ENCODE data around the gene NTM.

Gene NTM

DNA sequence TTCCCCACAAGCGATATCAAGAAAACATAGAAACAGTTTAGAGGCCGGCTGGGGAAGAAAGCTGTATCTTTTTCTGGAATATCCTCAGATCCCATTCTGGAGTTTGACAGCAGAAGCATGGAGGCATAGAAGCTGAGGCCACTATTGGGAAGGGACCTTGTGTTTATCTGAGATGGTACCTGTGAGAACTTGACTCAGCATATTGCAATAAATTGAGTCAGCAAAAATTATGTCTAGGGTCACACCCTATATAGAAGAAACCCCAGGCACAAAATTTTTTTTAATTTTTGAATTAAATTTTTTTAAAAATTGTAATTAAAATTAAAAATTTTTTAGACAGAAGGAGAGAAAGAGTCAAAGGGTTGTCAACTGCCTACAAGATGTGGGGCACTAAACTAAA is 178.7 kb downstream of the NTM start (continued):
- TF ChIP-seq, protein P1, sequence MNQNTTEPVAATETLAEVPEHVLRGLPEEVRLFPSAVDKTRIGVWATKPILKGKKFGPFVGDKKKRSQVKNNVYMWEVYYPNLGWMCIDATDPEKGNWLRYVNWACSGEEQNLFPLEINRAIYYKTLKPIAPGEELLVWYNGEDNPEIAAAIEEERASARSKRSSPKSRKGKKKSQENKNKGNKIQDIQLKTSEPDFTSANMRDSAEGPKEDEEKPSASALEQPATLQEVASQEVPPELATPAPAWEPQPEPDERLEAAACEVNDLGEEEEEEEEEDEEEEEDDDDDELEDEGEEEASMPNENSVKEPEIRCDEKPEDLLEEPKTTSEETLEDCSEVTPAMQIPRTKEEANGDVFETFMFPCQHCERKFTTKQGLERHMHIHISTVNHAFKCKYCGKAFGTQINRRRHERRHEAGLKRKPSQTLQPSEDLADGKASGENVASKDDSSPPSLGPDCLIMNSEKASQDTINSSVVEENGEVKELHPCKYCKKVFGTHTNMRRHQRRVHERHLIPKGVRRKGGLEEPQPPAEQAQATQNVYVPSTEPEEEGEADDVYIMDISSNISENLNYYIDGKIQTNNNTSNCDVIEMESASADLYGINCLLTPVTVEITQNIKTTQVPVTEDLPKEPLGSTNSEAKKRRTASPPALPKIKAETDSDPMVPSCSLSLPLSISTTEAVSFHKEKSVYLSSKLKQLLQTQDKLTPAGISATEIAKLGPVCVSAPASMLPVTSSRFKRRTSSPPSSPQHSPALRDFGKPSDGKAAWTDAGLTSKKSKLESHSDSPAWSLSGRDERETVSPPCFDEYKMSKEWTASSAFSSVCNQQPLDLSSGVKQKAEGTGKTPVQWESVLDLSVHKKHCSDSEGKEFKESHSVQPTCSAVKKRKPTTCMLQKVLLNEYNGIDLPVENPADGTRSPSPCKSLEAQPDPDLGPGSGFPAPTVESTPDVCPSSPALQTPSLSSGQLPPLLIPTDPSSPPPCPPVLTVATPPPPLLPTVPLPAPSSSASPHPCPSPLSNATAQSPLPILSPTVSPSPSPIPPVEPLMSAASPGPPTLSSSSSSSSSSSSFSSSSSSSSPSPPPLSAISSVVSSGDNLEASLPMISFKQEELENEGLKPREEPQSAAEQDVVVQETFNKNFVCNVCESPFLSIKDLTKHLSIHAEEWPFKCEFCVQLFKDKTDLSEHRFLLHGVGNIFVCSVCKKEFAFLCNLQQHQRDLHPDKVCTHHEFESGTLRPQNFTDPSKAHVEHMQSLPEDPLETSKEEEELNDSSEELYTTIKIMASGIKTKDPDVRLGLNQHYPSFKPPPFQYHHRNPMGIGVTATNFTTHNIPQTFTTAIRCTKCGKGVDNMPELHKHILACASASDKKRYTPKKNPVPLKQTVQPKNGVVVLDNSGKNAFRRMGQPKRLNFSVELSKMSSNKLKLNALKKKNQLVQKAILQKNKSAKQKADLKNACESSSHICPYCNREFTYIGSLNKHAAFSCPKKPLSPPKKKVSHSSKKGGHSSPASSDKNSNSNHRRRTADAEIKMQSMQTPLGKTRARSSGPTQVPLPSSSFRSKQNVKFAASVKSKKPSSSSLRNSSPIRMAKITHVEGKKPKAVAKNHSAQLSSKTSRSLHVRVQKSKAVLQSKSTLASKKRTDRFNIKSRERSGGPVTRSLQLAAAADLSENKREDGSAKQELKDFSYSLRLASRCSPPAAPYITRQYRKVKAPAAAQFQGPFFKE (tag by site-specific recombination; IDR thresholded peaks at IDR 0.05; ENCODE audit: borderline replicate concordance): no peak
- no peak for TF ChIP-seq ZNF548 (tag by site-specific recombination; IDR thresholded peaks at IDR 0.05)

DNA sequence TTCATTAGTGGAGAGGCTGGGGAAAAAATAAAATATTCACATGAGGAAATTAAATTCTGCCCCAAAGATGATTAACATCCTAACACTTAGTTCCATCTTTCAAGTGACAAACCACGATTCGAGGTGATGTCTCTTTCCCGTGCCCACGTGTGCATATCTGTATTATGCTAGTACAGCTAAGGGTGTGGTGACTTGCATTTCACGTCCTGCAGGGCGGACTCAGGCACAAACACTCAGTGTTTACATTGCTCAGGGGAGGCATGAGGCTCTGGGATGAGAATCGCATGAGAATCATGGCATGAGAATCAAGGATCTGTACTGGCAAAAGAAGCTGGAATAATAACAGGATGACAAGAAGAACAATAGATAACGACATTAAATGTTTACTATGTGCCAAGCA is 179.4 kb downstream of the NTM start:
- Histone ChIP-seq H3K4me3 (ENCODE audit: low read depth, low read length) (no peak overlapping the region), H3K27ac (ENCODE audit: extremely low read depth, low read depth, low read length) (no peak overlapping the region), H3K36me3 (ENCODE audit: control insufficient read depth in 2 of 2, insufficient read depth in 1 of 2, low read length in 2 of 2) (no peaks in the 10 kb centered on the region), H3K9me3 (ENCODE audit: control insufficient read depth, insufficient read depth, low read depth, low read length) (no peaks in the 10 kb centered on the region), H3K4me1 (ENCODE audit: control insufficient read depth, insufficient read depth, low read length) (no peaks in the 10 kb centered on the region)
- CTCF ChIA-PET: interaction anchor here (1.2 to 2.0 kb wide), 2 partner anchors 9 to 125 kb away, joined by 3 to 6 read pairs; no protein-coding TSS in a partner anchor
- POLR2A ChIA-PET: no interaction called here
- TF ChIP-seq, protein P2, sequence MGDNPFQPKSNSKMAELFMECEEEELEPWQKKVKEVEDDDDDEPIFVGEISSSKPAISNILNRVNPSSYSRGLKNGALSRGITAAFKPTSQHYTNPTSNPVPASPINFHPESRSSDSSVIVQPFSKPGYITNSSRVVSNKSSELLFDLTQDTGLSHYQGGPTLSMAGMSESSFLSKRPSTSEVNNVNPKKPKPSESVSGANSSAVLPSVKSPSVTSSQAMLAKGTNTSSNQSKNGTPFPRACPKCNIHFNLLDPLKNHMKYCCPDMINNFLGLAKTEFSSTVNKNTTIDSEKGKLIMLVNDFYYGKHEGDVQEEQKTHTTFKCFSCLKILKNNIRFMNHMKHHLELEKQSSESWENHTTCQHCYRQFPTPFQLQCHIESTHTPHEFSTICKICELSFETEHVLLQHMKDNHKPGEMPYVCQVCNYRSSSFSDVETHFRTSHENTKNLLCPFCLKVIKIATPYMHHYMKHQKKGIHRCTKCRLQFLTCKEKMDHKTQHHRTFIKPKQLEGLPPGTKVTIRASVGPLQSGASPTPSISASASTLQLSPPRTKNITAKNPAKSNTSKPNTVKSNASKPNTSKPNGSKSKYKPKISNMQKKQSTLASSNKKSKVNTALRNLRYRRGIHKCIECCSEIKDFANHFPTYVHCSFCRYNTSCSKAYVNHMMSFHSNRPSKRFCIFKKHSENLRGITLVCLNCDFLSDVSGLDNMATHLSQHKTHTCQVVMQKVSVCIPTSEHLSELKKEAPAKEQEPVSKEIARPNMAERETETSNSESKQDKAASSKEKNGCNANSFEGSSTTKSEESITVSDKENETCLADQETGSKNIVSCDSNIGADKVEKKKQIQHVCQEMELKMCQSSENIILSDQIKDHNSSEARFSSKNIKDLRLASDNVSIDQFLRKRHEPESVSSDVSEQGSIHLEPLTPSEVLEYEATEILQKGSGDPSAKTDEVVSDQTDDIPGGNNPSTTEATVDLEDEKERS (tag by site-specific recombination; IDR thresholded peaks at IDR 0.05): no peak
- TF ChIP-seq ZNF391 (tag by site-specific recombination; IDR thresholded peaks at IDR 0.05; ENCODE audit: borderline replicate concordance, low read depth): no peak
- TF ChIP-seq ZFHX2 (tag by site-specific recombination; conservative IDR thresholded peaks at IDR 0.05): no peak
- TF ChIP-seq GLI2 (tag by site-specific recombination; IDR thresholded peaks at IDR 0.05; ENCODE audit: borderline replicate concordance, low read depth): no peak
- TF ChIP-seq, protein P3, sequence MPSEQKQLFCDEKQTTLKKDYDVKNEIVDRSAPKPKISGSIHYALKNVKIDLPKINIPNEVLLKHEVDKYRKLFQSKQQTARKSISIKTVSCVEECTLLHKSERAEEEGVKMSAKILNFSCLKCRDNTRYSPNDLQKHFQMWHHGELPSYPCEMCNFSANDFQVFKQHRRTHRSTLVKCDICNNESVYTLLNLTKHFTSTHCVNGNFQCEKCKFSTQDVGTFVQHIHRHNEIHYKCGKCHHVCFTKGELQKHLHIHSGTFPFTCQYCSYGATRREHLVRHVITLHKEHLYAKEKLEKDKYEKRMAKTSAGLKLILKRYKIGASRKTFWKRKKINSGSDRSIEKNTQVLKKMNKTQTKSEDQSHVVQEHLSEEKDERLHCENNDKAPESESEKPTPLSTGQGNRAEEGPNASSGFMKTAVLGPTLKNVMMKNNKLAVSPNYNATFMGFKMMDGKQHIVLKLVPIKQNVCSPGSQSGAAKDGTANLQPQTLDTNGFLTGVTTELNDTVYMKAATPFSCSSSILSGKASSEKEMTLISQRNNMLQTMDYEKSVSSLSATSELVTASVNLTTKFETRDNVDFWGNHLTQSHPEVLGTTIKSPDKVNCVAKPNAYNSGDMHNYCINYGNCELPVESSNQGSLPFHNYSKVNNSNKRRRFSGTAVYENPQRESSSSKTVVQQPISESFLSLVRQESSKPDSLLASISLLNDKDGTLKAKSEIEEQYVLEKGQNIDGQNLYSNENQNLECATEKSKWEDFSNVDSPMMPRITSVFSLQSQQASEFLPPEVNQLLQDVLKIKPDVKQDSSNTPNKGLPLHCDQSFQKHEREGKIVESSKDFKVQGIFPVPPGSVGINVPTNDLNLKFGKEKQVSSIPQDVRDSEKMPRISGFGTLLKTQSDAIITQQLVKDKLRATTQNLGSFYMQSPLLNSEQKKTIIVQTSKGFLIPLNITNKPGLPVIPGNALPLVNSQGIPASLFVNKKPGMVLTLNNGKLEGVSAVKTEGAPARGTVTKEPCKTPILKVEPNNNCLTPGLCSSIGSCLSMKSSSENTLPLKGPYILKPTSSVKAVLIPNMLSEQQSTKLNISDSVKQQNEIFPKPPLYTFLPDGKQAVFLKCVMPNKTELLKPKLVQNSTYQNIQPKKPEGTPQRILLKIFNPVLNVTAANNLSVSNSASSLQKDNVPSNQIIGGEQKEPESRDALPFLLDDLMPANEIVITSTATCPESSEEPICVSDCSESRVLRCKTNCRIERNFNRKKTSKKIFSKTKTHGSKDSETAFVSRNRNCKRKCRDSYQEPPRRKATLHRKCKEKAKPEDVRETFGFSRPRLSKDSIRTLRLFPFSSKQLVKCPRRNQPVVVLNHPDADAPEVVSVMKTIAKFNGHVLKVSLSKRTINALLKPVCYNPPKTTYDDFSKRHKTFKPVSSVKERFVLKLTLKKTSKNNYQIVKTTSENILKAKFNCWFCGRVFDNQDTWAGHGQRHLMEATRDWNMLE (tag by site-specific recombination; conservative IDR thresholded peaks at IDR 0.05; ENCODE audit: low read depth): no peak
- TF ChIP-seq ZNF76 (tag by site-specific recombination; IDR thresholded peaks at IDR 0.05; ENCODE audit: borderline replicate concordance, low read depth): no peak
- TF ChIP-seq ZBTB20 (tag by site-specific recombination; IDR thresholded peaks at IDR 0.05): no peak
- TF ChIP-seq, protein P4, sequence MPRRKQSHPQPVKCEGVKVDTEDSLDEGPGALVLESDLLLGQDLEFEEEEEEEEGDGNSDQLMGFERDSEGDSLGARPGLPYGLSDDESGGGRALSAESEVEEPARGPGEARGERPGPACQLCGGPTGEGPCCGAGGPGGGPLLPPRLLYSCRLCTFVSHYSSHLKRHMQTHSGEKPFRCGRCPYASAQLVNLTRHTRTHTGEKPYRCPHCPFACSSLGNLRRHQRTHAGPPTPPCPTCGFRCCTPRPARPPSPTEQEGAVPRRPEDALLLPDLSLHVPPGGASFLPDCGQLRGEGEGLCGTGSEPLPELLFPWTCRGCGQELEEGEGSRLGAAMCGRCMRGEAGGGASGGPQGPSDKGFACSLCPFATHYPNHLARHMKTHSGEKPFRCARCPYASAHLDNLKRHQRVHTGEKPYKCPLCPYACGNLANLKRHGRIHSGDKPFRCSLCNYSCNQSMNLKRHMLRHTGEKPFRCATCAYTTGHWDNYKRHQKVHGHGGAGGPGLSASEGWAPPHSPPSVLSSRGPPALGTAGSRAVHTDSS (tag by site-specific recombination; IDR thresholded peaks at IDR 0.05): no peak
- TF ChIP-seq KLF1 (tag by site-specific recombination; IDR thresholded peaks at IDR 0.05): no peak
- TF ChIP-seq ZNF157 (tag by site-specific recombination; IDR thresholded peaks at IDR 0.05): no peak
- no peak for TF ChIP-seq ZNF768 (tag by site-specific recombination; IDR thresholded peaks at IDR 0.05)
- no peak for TF ChIP-seq ZNF610 (tag by site-specific recombination; IDR thresholded peaks at IDR 0.05; ENCODE audit: borderline replicate concordance)
- TF ChIP-seq, protein P5, sequence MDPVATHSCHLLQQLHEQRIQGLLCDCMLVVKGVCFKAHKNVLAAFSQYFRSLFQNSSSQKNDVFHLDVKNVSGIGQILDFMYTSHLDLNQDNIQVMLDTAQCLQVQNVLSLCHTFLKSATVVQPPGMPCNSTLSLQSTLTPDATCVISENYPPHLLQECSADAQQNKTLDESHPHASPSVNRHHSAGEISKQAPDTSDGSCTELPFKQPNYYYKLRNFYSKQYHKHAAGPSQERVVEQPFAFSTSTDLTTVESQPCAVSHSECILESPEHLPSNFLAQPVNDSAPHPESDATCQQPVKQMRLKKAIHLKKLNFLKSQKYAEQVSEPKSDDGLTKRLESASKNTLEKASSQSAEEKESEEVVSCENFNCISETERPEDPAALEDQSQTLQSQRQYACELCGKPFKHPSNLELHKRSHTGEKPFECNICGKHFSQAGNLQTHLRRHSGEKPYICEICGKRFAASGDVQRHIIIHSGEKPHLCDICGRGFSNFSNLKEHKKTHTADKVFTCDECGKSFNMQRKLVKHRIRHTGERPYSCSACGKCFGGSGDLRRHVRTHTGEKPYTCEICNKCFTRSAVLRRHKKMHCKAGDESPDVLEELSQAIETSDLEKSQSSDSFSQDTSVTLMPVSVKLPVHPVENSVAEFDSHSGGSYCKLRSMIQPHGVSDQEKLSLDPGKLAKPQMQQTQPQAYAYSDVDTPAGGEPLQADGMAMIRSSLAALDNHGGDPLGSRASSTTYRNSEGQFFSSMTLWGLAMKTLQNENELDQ (tag by site-specific recombination; IDR thresholded peaks at IDR 0.05; ENCODE audit: low read depth): no peak
- TF ChIP-seq ZNF660 (tag by site-specific recombination; IDR thresholded peaks at IDR 0.05): no peak
- no peak for TF ChIP-seq SALL2 (tag by site-specific recombination; IDR thresholded peaks at IDR 0.05; ENCODE audit: borderline replicate concordance)
- TF ChIP-seq ZNF311 (tag by site-specific recombination; IDR thresholded peaks at IDR 0.05; ENCODE audit: borderline replicate concordance): no peak

Measured in HEK293 (cell line).